NCI-H510A (cell line): ENCODE measurements around the gene PDE4DIP.
"Not testable (repeated sequence)": the region's sequence is repeated elsewhere in the genome, so short reads cannot be mapped to it uniquely, and the experiment has no call there.

Experiments
- DNase-seq: peaks from one replicate; lab custom pipeline; 2025; lab: John Stamatoyannopoulos, UW

Gene PDE4DIP

DNA sequence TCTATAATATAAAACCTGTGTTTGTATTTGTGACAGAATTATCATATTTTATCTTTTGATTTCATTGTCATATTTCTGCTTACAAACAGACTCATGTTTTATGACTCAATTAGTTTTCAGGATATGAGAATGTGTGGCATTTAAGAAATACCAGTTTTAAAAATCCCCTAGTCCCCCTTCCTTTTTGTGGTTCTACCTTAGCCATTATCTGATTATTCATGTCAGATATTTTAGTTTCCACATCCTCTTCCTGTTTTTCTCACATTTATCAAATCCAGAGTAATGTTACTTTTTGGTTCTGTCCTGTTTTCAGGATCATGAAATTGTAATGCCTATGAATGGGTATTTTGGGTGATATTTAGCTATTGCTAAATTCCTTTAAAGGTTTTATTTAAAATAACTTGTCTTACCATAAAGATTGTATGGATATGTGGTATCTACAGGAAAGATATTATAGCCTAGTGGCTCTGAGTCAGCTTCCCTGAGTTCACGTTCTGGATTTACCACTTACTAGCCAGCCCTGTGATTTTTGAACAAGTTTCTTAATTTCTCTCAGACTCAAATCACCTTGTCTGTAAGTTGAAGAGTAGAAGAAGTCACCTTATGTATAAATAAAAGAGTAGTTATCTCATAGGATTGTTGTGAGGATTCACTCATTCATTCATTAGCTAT, 131.8 kb downstream of the PDE4DIP start:
- DNase-seq, result not testable (repeated sequence)

DNA sequence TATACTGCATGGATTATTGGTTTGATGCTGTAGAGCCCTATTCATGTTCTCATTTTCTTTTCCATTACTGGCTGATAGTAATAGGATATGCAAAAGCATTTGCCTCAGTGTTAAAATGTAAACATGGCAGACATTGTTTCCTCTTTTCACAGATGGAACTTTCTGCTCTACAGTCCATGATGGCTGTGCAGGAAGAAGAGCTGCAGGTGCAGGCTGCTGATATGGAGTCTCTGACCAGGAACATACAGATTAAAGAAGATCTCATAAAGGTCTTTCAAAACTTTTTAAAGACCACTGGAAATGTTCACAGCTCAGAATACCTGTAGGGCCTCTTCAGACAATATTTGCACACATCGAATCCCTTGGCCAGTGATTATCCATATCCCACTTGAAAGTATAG, 133.6 kb downstream of the PDE4DIP start:
- DNase-seq, result not testable (repeated sequence)

DNA sequence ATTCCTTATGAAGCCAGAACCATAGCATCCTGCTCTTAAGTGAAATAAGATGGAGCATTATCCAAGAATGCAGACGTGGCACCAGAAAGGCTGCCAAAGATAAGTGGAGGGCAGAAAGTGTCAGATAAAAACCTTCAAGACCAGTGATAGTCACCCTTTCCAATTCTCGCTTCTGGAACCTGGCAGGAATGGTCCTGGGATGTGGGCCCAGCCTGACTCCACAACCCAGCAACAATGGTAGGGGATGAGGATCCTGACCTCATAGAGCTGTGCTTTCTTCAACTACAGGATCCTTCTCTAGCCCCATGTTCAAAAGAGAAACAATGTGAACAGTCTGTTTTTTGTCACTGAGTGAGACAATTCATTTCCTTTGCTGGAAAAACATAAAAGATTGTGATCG, 145.2 kb downstream of the PDE4DIP start:
- DNase-seq, result not testable (repeated sequence)

DNA sequence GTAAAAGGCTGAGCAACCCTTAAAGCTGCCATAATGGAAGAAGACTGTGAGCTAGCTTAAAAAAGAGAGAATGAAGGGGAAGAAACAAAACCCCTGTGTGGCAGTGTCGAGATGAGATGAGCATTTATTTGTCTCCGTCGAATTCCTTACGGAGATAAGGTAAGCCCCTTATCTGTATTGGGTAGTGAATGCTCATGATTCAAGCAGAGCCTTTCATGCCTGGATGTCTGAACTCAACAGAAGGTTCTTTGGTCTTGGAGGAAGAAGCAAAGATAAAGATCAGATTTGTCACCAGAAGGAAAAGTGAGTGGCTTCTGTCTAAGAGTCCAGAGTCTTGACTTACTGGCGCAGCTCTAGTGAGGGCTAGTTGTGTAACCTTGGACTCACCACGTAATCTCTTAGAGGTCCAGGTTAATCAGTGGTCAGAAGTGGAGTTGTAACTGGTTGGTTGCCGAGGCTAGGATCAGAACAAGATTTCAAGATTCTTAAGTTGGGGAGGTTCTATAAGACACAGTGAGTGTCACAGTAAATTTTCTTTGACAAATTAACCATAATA, 146.1 kb downstream of the PDE4DIP start:
- DNase-seq, result not testable (repeated sequence)

DNA sequence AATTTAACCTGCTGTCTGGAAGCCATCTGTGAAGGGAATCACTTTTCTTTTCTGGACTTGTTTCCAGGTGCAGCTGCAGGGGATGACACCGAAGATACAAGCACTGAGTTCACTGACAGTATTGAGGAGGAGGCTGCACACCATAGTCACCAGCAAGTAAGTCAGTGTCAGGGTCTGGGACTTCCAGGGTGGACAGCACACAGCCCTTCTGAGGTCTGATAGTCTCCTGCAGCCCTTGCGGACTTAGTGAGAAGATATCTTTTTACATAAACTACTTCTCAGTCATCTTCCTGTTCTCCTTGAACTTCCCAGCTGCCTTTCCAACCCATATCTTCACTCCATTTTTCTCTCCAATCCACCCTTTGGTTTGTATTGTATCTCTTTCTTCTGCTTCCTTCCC, 147.6 kb downstream of the PDE4DIP start:
- DNase-seq, result not testable (repeated sequence)

DNA sequence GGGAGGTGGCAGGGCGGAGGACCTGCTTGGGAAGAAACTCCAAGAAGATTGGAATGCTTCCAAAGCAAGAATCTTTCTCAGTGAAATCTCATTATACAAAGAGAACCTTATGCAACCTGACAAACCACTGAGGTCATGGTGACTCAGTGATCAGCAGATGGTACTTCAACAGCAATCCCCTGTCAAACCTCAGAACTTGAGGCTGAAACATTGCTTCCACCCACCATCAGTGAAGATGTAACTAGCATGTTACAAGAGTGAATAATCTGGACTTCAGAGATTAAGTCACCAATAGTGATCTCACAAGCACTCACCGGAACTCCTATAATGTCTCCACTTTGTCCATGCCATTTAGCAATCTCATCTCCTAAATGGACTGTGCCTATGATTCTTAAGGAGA, 148.1 kb downstream of the PDE4DIP start:
- not testable (repeated sequence) for DNase-seq

DNA sequence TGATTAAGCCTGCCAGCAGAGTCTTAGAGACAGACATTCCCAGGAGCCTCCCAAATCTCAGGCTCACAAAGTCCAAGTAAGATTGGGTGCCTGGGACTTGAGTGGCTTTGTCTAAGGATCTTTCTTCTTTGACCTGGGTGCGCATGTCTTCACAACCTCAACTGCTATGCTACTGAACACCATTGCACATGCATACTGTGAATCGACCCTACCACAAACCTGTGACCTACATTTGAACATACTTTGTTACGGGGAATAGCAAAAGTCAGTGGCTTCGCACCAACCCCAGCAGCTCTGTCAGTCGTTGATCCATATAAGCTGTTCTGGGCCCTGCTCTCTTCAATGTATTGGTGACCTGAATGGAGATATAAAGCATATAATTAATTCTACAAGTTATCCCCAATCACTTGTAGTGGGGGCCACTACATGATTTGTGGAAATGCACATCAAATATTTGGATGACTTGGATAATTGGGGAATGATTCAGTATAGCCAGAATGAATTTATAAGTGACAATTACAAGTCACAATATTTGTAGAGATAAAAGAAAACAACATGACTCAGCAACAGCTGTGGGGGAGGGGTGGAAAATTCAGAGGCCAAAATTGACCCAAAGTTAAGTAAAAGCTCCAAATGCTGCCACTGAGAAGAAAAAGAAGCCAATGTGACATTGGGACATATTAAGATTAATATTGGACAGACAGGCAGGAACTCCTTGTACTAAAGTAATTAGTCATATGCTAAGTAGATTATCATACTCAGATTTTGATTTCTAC, 152.4 kb downstream of the PDE4DIP start:
- not testable (repeated sequence) for DNase-seq

DNA sequence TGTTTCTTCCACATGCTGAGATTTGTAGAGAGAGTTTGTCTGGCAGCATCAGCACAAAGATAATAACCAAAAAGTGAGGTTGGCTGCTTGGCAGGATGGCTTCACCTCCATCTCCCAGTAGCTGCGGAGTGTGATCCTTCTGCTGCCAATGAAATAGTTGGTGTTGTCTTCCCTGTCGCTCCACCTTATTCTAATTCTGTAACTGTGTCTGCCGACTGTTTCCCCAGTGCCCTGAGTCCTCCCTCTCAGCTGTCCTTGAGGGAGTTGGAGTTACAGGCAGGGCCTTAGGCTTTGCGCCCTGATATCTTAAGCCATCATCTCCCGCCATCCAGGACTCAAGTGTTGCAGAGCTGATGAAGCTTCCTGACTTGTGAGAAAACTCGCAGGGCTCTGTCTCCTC, 153.2 kb downstream of the PDE4DIP start:
- DNase-seq, result not testable (repeated sequence)

DNA sequence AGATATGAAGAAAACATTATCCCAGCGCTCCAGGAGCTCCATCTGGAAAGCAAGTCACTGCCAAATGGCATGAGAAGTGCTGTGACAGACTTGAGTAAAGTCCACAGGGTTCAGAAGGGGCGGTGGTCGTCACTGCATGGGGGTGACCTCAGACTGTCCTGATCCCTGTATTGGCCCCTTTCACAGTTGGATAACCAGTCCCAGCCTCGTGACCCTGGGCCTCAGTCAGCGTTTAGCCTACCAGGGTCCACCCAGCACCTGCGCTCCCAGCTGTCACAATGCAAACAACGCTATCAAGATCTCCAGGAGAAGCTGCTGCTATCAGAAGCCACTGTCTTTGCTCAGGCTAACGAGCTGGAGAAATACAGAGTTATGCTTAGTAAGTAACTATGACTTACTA, 158.4 kb downstream of the PDE4DIP start:
- not testable (repeated sequence) for DNase-seq

DNA sequence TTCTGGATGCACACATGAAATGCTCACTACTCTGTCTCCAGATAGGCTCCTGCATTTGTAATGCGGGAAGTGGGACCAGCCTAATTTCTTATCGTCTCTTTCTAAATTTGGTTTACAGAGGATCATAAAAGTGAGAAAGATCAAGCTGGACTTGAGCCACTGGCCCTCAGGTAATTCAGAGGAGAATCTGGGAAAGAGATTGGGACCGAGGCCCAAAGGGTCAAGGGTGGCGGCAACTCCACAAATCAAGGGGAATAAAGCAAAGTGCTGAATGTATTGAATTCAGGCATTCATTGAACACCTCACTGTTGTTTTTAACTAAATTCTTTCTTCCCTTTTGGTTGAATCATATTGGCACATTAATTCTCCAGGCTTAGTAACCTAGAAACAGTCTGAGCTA, 164.1 kb downstream of the PDE4DIP start:
- DNase-seq, result not testable (repeated sequence)

DNA sequence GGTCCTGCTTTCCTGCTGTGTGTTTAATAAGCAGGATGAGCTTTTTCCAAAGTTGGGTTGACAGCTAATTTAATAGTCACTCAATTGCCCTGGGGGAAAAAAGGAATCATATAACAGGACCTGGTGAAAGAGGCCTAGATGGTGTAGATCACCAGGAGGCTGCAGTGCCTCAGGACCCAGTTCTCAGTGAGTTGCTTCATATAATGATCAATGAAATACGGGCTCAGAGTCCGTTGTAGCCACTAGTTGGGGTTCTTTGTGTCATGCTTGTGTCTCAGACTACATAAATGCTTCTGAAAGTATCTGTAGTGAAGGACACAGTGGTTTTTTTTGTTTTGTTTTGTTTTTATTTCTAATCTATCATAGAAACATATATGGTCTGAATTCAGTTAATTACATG, 164.5 kb downstream of the PDE4DIP start:
- not testable (repeated sequence) for DNase-seq

DNA sequence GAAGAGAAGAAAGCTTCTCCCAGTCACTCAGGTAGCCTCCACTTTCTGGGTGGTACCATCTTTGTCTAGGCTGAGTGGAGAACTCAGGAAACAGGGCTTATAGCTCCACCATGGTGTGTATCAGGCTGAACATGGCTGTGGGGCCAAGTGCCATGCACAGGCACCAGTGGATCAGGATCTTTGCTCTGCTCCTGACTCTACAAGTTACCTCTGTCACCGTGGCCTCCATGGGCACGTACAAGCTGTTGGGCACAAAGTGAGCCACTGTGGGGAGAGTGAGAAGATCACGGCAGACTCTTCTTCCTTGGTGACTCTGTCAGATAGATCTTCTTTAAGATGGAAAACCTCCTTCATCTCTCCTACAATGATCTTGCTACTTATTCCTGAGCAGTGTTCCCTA, 165.5 kb downstream of the PDE4DIP start:
- not testable (repeated sequence) for DNase-seq

DNA sequence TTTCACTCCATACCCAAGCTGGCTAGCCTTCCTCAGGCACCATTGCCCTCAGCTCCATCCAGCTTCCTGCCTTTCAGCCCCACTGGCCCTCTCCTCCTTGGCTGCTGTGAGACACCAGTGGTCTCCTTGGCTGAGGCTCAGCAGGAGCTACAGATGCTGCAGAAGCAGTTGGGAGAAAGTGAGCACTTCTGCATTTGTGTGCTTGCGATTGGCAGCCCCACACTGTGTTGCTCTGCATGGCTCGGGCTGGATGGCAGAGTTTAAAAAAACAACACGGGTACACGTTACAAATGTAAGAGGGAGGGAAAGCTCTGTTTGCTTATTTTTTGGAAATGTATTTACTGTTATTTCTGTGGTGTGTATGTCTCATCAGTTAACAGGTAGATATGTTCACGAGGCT, 168.4 kb downstream of the PDE4DIP start:
- not testable (repeated sequence) for DNase-seq

DNA sequence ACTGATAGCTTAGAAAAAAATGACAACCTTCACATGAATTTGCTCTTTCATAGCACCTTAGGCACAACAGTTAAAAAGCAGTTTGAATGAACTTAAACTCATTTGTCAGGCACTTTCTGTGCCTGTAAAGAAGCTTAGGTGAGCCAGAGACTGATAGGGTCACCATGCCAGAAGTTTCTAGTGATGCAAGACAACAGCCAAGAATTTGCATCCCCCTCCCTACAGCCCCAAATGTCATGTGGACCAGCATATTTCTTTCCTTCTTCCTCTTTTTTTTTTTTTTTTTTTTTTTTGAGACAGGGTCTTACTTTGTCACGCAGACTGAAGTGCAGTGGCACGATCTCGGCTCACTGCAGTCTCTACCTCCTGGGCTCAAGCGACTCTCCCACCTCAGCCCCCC, 169.3 kb downstream of the PDE4DIP start:
- not testable (repeated sequence) for DNase-seq

DNA sequence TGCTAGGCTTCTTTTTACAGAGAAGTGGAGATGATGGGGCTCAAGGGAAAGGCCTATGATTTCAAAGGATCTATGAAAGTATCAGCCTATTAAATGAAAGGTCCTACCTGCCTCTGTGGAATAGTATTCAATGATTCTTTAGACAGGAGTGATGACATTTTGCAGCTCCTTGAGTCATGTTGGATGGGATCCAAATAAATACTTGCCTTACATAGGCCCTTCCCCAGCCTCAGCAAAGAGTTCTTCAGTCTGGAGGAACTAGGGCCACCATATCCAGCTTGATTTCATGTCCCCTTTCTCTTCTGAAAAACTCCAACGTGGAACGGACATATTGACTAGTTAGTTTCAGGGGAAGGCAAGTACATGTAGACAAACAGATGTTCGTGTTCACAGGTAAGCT, 171.3 kb downstream of the PDE4DIP start:
- not testable (repeated sequence) for DNase-seq

DNA sequence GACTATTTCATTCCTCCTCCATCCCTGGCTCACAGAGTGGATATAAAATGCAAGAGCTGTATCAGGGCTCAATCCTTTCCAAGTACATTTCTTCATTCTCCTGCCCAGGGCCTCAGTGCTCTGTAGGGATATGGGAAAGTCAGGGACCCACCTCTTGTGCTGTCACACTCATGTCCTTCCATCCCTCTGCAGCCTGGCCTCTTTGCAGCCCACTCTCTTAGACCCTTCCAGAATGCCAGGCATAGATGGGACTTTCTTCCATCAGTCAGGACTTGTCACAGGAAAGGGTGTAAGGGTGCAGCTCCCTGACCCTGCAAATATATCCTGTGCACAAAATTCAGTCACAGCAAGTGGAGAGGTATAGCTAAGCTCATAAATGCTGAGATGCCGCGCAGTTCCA, 172.4 kb downstream of the PDE4DIP start:
- DNase-seq, result not testable (repeated sequence)

DNA sequence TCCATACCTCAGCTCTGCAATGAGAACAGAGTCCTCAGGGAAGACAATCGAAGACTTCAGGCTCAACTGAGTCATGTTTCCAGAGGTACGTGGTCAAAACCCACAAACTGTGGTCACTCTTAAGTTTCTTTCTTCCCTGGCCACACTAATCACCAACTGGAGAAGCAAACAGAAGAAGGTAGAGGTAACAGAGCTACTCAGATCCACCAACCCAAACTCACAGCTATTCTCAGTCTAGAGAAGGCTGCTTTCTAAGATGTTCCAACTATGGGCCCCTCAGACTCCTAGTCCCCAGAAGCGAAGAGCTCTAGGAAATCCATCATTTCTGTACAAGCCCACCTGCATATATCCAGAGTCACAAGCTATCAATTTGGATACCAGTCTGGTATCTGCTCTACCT, 174.3 kb downstream of the PDE4DIP start:
- DNase-seq, result not testable (repeated sequence)

DNA sequence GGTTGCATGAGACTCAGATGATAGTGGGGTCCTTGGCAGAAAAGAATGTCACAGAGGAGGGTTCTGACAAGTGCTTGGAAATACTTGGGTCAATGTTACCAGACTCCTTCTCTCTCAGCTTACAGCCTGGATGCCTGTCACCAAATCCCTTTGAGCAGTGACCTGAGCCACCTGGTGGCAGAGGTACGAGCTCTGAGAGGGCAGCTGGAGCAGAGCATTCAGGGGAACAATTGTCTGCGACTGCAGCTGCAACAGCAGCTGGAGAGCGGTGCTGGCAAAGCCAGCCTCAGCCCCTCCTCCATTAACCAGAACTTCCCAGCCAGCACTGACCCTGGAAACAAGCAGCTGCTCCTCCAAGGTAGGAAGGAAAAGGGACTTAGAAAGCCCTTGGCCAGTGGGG, 180.1 kb downstream of the PDE4DIP start:
- not testable (repeated sequence) for DNase-seq

DNA sequence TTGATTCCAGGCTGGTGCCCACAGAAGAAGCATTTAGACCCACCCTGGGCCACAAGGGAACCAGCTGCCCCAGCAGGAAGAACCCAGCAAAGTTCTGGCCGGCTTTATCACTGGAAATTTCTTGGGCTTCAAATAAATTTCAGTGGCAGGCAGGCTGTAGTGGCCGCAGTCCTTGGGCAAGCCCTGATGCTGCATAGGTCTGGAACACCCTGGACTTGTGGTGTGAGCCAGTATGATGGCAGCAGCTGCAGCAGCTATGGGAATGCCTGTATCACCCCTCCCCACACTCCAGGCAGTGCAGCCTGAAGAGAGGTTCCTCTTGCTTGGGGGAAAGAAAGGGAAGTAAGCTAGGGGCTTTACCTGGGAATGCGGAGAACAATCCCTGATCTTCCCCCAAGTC, 189.7 kb downstream of the PDE4DIP start:
- DNase-seq, result not testable (repeated sequence)

DNA sequence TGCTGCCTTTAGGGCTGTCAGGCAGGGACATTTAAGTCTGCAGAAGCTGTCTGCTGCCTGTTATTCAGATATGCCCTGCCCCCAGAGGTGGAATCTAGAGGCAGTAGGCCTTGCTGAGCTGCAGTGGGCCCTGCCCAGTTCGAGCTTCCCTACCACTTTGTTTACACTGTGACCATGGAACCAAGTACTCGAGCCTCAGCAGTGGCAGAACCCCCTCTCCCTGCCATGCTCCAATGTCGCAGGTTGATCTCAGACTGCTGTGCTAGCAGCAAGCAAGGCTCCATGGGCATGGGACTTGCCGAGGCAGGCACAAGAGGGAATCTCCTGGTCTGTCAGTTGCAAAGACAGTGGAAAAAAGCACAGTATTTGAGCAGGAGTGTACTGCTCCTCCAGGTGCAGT, 198.8 kb downstream of the PDE4DIP start:
- DNase-seq, result not testable (repeated sequence)

DNA sequence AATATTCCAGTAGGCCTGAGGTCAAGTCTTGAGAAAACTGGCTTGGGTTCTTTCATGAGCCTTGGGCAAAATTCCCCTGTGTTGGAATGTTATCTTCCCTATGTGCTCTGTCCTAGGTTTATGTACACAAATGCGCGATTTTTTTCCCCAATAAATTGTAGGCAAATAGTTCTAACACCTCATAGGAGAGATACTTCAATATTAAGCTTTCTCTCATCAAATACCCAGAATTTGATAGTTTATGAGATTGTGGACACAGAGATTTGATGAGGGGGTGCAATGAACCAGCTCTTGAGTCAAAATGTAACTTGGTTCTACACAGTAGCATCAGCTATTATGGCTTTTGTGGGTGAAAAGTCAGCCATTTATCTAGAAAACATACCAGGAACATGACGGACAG, 220.4 kb downstream of the PDE4DIP start:
- not testable (repeated sequence) for DNase-seq

DNA sequence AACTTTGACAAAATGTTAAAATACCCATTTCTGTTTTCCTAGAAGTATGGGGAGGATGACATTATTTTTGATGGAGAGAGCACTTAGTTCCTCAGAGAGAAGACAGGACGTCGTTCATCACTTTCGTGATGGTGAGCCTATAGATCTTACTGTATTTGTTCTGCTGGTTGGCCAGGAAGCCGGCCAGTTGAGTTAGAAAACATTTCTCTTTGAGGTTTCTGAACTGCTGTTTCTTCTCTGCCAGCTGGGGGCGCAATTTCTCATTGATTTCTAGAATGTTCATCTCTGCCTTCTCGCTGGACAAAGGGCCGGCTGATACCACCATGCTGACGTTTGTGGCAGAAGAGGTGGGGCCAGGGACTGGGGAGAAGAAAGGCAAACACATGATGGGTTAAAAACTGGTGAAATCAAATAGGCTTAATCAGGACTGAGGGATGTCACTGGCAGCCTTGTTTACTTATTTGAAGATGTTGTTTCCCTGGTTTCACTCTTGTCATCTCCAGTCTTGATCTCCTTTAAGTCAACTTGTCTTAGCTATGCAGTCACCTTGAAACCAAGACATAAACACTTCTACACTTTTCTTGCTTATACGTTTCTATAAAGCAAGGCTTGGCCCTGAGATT, 231.4 kb downstream of the PDE4DIP start:
- not testable (repeated sequence) for DNase-seq
